ENCODE data around the gene SCAPER. TPM values are rescaled to one million over a fixed set of nuclear protein-coding genes. Genes with fewer than 3 reads are reported as not detected.

The SCAPER gene
- total RNA-seq, 1 experiment from 2014 or later = 10.3 TPM

GRCh38 chr15:76303909-76304308, 601.2 kb downstream of the SCAPER start (continued):
- TF ChIP-seq PRDM15 (CRISPR knock-in tag; IDR thresholded peaks at IDR 0.05) (no peak), HMGXB4 (CRISPR knock-in tag; IDR thresholded peaks at IDR 0.05) (no peak), ZNF423 (CRISPR knock-in tag; IDR thresholded peaks at IDR 0.05) (no peak), ZNF138 (CRISPR knock-in tag; conservative IDR thresholded peaks at IDR 0.05) (no peak), ETV6 (CRISPR knock-in tag; IDR thresholded peaks at IDR 0.05) (no peak)
- TF ChIP-seq, protein P1, sequence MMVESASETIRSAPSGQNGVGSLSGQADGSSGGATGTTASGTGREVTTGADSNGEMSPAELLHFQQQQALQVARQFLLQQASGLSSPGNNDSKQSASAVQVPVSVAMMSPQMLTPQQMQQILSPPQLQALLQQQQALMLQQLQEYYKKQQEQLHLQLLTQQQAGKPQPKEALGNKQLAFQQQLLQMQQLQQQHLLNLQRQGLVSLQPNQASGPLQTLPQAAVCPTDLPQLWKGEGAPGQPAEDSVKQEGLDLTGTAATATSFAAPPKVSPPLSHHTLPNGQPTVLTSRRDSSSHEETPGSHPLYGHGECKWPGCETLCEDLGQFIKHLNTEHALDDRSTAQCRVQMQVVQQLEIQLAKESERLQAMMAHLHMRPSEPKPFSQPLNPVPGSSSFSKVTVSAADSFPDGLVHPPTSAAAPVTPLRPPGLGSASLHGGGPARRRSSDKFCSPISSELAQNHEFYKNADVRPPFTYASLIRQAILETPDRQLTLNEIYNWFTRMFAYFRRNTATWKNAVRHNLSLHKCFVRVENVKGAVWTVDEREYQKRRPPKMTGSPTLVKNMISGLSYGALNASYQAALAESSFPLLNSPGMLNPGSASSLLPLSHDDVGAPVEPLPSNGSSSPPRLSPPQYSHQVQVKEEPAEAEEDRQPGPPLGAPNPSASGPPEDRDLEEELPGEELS (CRISPR knock-in tag; IDR thresholded peaks at IDR 0.05) = no peak

DNA sequence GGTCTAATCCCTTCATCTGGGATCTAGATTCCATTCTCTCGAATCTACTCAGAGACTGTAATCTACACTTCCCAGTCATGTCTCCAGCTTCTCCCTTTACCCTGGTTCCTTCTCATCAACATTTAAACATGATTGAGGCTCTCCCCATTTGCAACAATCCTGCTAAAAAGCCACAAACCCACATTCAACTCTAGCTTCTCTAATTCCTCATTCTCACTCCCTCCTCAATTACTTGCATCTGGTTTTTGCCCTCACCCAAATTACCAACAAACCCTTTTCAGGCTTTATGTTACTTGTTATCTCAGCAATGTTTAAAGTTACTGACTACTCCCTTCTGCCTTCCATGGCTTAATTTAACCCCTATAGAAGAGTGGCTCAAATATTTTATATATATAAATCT, 605.4 kb downstream of the SCAPER start:
- ChIA-PET CTCF (no interaction called here), POLR2A (no interaction called here)
- no peaks in the 10 kb centered on the region for H3K36me3 Mint-ChIP-seq
- no peak for DNase-seq (ENCODE audit: low spot score)
- H3K4me1 Mint-ChIP-seq = 0 out of 2 replicates have a peak, but pooled peaks cover 3% of the 10 kb centered on the region
- TF ChIP-seq ZNF232 (CRISPR knock-in tag; IDR thresholded peaks at IDR 0.05) = no peak
- no peak for TF ChIP-seq E2F5 (CRISPR knock-in tag; IDR thresholded peaks at IDR 0.05)
- H3K27ac Mint-ChIP-seq = no peak overlapping the region
- H3K9me3 Mint-ChIP-seq = peaks cover 7% of the 10 kb centered on the region
- H3K27me3 Mint-ChIP-seq (ENCODE audit: low read depth) = no peaks in the 10 kb centered on the region
- ATAC-seq = no peak
- H3K4me3 Mint-ChIP-seq = no peak overlapping the region

GRCh38 chr15:76298986-76299385, 606.2 kb downstream of the SCAPER start:
- H3K4me3 Mint-ChIP-seq = no peak overlapping the region
- POLR2A ChIA-PET = no interaction called here
- ATAC-seq = no peak
- 0 out of 2 replicates have a peak, but pooled peaks cover 3% of the 10 kb centered on the region for H3K4me1 Mint-ChIP-seq
- no peaks in the 10 kb centered on the region for H3K36me3 Mint-ChIP-seq
- H3K27ac Mint-ChIP-seq = no peak overlapping the region
- H3K27me3 Mint-ChIP-seq (ENCODE audit: low read depth) = no peaks in the 10 kb centered on the region
- CTCF ChIA-PET = no interaction called here
- peaks cover 2% of the 10 kb centered on the region for H3K9me3 Mint-ChIP-seq
- DNase-seq (ENCODE audit: low spot score) = no peak
- TF ChIP-seq, protein P2, sequence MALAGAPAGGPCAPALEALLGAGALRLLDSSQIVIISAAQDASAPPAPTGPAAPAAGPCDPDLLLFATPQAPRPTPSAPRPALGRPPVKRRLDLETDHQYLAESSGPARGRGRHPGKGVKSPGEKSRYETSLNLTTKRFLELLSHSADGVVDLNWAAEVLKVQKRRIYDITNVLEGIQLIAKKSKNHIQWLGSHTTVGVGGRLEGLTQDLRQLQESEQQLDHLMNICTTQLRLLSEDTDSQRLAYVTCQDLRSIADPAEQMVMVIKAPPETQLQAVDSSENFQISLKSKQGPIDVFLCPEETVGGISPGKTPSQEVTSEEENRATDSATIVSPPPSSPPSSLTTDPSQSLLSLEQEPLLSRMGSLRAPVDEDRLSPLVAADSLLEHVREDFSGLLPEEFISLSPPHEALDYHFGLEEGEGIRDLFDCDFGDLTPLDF (CRISPR knock-in tag; IDR thresholded peaks at IDR 0.05) = no peak
- no peak for TF ChIP-seq CBFB (CRISPR knock-in tag; IDR thresholded peaks at IDR 0.05; ENCODE audit: low read depth)
- TF ChIP-seq ZNF121 (CRISPR knock-in tag; IDR thresholded peaks at IDR 0.05) = no peak
- TF ChIP-seq, protein P3, sequence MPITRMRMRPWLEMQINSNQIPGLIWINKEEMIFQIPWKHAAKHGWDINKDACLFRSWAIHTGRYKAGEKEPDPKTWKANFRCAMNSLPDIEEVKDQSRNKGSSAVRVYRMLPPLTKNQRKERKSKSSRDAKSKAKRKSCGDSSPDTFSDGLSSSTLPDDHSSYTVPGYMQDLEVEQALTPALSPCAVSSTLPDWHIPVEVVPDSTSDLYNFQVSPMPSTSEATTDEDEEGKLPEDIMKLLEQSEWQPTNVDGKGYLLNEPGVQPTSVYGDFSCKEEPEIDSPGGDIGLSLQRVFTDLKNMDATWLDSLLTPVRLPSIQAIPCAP (CRISPR knock-in tag; IDR thresholded peaks at IDR 0.05) = no peak
- TF ChIP-seq, protein P4, sequence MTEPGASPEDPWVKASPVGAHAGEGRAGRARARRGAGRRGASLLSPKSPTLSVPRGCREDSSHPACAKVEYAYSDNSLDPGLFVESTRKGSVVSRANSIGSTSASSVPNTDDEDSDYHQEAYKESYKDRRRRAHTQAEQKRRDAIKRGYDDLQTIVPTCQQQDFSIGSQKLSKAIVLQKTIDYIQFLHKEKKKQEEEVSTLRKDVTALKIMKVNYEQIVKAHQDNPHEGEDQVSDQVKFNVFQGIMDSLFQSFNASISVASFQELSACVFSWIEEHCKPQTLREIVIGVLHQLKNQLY (CRISPR knock-in tag; IDR thresholded peaks at IDR 0.05) = no peak
- no peak for TF ChIP-seq SOX15 (CRISPR knock-in tag; IDR thresholded peaks at IDR 0.05)
- no peak for TF ChIP-seq NR1H2 (CRISPR knock-in tag; IDR thresholded peaks at IDR 0.05)
- TF ChIP-seq, protein P5, sequence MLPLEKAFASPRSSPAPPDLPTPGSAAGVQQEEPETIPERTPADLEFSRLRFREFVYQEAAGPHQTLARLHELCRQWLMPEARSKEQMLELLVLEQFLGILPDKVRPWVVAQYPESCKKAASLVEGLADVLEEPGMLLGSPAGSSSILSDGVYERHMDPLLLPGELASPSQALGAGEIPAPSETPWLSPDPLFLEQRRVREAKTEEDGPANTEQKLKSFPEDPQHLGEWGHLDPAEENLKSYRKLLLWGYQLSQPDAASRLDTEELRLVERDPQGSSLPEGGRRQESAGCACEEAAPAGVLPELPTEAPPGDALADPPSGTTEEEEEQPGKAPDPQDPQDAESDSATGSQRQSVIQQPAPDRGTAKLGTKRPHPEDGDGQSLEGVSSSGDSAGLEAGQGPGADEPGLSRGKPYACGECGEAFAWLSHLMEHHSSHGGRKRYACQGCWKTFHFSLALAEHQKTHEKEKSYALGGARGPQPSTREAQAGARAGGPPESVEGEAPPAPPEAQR (CRISPR knock-in tag; IDR thresholded peaks at IDR 0.05) = no peak
- TF ChIP-seq ZBTB43 (CRISPR knock-in tag; IDR thresholded peaks at IDR 0.05) = no peak
- TF ChIP-seq TP53 (CRISPR knock-in tag; IDR thresholded peaks at IDR 0.05) = no peak
- TF ChIP-seq SP1 (CRISPR knock-in tag; conservative IDR thresholded peaks at IDR 0.05) = no peak

All from WTC11 (cell line).